ENCODE measurements around the gene SOX5. TPM values are rescaled to one million over a fixed set of nuclear protein-coding genes. Genes with fewer than 3 reads are reported as not detected.

Gene SOX5
- total and polyA plus RNA-seq, 2 of the 8 experiments (the other 6 are each of a cell fraction or from before 2014, with no cell fraction given): 2.2 to 2.6 TPM

- TF ChIP-seq KDM5A (IDR thresholded peaks at IDR 0.05; ENCODE audit: low read length): no peak
Observed at GRCh38 chr12:23707270-23707669, 242.2 kb downstream of the SOX5 start (continued).
